Measurements from ENCODE around the gene CAPZB. TPM values are rescaled to one million over a fixed set of nuclear protein-coding genes. Genes with fewer than 3 reads are reported as not detected.

Gene CAPZB
- total RNA-seq, 2 experiments from 2014 or later = 335 to 340 TPM

DNA sequence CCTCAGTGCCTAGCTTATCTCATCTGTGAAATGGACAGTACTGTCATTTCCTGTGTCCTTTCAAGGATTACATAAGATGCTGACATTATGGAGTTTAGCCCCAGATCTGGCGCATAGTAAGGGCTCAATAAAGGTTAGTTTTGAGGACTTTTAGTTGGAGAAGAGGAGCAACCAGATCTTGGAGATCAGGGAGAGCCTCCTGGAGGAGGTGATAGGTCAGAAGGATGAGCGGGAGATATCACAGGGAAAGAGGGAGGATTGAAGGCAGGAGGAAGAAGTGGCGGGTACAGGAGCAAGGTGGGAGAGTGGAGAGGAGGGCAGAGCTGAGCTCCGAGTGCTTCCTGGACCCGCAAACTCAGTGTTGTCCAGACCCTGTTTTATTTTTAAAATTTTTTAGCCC, 155.7 kb downstream of the CAPZB start:
- DNase-seq = no peak

DNA sequence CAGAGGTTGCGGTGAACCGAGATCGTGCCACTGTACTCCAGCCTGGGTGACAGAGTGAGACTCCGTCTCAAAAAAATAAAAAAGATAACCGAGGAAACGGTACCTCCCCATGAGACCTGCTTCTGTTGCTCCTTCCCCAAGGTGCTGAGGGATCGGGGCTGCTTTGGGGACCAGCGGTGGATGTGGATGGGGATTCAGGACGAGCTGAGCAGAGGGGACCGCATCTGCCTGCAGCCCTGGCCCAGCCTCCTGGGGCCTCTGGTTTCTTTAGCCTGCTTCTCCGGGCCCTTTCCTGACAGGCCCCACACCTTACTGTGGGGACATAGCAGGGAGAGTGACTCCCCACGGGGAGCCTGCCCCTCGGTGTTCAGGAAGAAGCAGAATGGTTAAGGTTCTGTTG, 156.2 kb downstream of the CAPZB start:
- no peaks in the 10 kb centered on the region for H3K4me1 Mint-ChIP-seq (ENCODE audit: low read depth)
- ChIA-PET POLR2A (no interaction called here), CTCF (no interaction called here)
- H3K27ac Mint-ChIP-seq = no peak overlapping the region
- DNase-seq (no peak), ATAC-seq (no peak)
- no peaks in the 10 kb centered on the region for H3K9me3 Mint-ChIP-seq
- H3K36me3 Mint-ChIP-seq (ENCODE audit: low read depth) = no peaks in the 10 kb centered on the region
- H3K27me3 Mint-ChIP-seq = no peaks in the 10 kb centered on the region
- TF ChIP-seq, protein P1, sequence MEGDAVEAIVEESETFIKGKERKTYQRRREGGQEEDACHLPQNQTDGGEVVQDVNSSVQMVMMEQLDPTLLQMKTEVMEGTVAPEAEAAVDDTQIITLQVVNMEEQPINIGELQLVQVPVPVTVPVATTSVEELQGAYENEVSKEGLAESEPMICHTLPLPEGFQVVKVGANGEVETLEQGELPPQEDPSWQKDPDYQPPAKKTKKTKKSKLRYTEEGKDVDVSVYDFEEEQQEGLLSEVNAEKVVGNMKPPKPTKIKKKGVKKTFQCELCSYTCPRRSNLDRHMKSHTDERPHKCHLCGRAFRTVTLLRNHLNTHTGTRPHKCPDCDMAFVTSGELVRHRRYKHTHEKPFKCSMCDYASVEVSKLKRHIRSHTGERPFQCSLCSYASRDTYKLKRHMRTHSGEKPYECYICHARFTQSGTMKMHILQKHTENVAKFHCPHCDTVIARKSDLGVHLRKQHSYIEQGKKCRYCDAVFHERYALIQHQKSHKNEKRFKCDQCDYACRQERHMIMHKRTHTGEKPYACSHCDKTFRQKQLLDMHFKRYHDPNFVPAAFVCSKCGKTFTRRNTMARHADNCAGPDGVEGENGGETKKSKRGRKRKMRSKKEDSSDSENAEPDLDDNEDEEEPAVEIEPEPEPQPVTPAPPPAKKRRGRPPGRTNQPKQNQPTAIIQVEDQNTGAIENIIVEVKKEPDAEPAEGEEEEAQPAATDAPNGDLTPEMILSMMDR (IDR thresholded peaks at IDR 0.05) = no peak
- intact Hi-C loops (cut with micrococcal nuclease) = no loop called here
- H3K4me3 Mint-ChIP-seq = no peak overlapping the region

More for the DNA sequence above, 155.7 kb downstream of the CAPZB start:
- H3K4me1 Mint-ChIP-seq (ENCODE audit: low read depth) = no peaks in the 10 kb centered on the region
- H3K4me3 Mint-ChIP-seq = no peak overlapping the region
- intact Hi-C loops (cut with micrococcal nuclease) = no loop called here
- no peak for ATAC-seq
- no peaks in the 10 kb centered on the region for H3K9me3 Mint-ChIP-seq
- no peaks in the 10 kb centered on the region for H3K27me3 Mint-ChIP-seq
- TF ChIP-seq, protein P1 (IDR thresholded peaks at IDR 0.05) = no peak
- H3K36me3 Mint-ChIP-seq (ENCODE audit: low read depth) = no peaks in the 10 kb centered on the region
- CTCF ChIA-PET = no interaction called here
- POLR2A ChIA-PET = interaction anchor here (0.5 kb wide), 1 partner anchor 9 kb away, joined by 3 read pairs; no protein-coding TSS in a partner anchor
- H3K27ac Mint-ChIP-seq = no peak overlapping the region

DNA sequence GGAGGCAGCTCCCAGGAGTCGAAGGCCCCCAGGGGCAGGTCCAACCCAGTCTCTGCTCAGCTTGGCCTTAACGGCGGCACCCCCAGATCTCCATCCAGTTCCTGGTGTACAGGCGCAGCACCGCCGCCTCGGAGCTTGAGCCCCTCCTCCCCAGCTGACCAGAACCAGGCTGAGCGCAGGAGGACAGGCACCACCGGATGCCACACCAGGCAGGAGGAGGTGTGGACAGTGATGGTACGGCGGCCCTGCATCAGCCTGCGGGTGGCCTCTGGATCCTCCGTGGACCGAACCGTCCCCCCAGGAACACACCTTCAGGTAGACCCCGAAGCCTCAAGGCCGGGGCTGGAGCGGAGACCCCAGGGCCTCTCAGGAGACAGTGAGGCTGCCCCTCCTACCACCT, 156.9 kb downstream of the CAPZB start:
- TF ChIP-seq, protein P1 (IDR thresholded peaks at IDR 0.05) = no peak
- Mint-ChIP-seq H3K36me3 (ENCODE audit: low read depth) (no peaks in the 10 kb centered on the region), H3K27ac (no peak overlapping the region), H3K9me3 (no peaks in the 10 kb centered on the region), H3K27me3 (no peaks in the 10 kb centered on the region), H3K4me1 (ENCODE audit: low read depth) (no peaks in the 10 kb centered on the region), H3K4me3 (no peak overlapping the region)
- POLR2A ChIA-PET = no interaction called here
- intact Hi-C loops (cut with micrococcal nuclease) = no loop called here
- DNase-seq (no peak), ATAC-seq (no peak)
- CTCF ChIA-PET = no interaction called here

DNA sequence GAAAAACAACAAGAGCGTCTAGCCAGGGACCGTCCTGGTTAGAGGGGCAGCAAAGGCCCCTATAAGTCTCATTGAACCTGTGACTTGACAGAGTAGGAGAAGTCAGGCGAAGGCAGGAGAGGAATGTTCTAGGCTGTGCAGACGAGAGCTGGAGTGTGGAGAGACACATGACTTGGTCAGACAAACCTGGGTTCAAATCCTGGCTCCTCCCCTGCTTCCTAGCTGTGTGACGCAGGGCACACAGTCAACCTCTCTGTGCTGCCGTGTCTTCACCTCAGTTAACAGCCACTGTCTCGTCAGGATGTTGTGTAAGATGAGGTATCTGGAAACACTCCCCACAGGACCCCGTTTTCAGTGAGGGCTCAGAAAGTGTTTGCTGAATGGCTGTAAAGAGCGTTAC, 157.6 kb downstream of the CAPZB start:
- H3K9me3 Mint-ChIP-seq = no peaks in the 10 kb centered on the region
- no peak for ATAC-seq
- no peaks in the 10 kb centered on the region for H3K4me1 Mint-ChIP-seq (ENCODE audit: low read depth)
- CTCF ChIA-PET = interaction anchor here (0.7 kb wide), 1 partner anchor 326 kb away, joined by 3 read pairs; no protein-coding TSS in a partner anchor
- TF ChIP-seq, protein P1 (IDR thresholded peaks at IDR 0.05) = no peak
- H3K36me3 Mint-ChIP-seq (ENCODE audit: low read depth) = no peaks in the 10 kb centered on the region
- H3K27me3 Mint-ChIP-seq = no peaks in the 10 kb centered on the region
- DNase-seq = no peak
- H3K27ac Mint-ChIP-seq = no peak overlapping the region
- no peak overlapping the region for H3K4me3 Mint-ChIP-seq
- intact Hi-C loops (cut with micrococcal nuclease) = no loop called here
- POLR2A ChIA-PET = no interaction called here

DNA sequence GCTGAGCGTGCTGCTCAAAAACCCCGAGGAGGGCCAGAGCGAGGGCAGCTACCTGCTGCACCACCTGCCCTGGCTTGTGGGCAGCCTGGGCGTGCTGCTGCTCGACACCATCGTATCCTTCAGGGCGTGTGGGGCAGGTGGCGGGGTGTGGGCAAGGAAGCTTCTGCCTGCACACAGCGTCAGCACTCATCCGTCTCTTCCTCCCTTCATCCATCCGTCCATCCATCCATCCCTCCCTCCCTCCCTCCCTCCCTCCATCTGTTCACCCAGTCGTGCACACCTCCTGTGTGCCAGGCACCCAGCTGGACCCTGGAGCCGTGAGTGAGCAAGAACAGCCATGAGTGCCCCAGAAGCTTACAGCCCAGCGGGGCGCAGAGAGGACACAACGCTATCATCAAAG, 158.0 kb downstream of the CAPZB start:
- H3K27ac Mint-ChIP-seq = no peak overlapping the region
- no peaks in the 10 kb centered on the region for H3K27me3 Mint-ChIP-seq
- intact Hi-C loops (cut with micrococcal nuclease) = no loop called here
- H3K36me3 Mint-ChIP-seq (ENCODE audit: low read depth) = no peaks in the 10 kb centered on the region
- no peaks in the 10 kb centered on the region for H3K9me3 Mint-ChIP-seq
- no peak for ATAC-seq
- H3K4me3 Mint-ChIP-seq = no peak overlapping the region
- no peaks in the 10 kb centered on the region for H3K4me1 Mint-ChIP-seq (ENCODE audit: low read depth)
- DNase-seq = no peak
- ChIA-PET CTCF (interaction anchor here (0.7 kb wide), 1 partner anchor 327 kb away, joined by 3 read pairs; no protein-coding TSS in a partner anchor), POLR2A (no interaction called here)
- TF ChIP-seq, protein P1 (IDR thresholded peaks at IDR 0.05) = no peak

All from activated CD8-positive, alpha-beta T cell treated with anti-CD3 and anti-CD28 coated beads for 36 hours (primary cell).